OCI-LY3 (cell line): Measurements from ENCODE around the gene EXOC4.

ENCODE experiments used
- EZH2phosphoT487 ChIP-seq: fragments of 200-600 bp; shearing (Covaris generic); IDR thresholded peaks from 2 replicates; pipeline ENCODE4 v1.6.1; 2018; ENCODE audit warnings: antibody characterized with exemption, mixed run types, low read depth
- TF ChIP-seq, protein P1 (sequence below): fragments of 200-600, 300-600 bp; sonication (generic); IDR thresholded peaks from 2 replicates; pipeline ENCODE4 v1.5.1; 2014; ENCODE audit warnings: antibody characterized with exemption, low read length, low read depth

DNA sequence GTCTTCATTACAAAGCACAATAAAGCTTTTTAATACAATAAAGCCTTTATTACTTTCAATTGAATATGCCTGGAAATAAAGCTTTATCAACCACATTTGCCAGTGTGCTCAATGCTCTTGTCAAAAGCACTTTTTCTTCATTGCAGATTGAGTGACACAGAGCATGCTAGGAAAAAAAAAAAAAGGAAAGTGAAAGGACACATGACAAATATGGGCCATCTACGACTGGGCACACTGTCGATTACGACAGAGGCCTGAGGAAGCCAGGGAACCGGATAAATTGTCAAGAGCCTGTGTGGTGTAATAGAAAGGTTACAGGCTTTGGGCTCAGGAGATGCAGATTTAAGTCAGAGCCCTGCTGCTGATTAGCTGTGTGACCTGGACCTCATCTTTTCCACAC lies 789.4 kb downstream of the EXOC4 start:
- TF ChIP-seq, protein P1, sequence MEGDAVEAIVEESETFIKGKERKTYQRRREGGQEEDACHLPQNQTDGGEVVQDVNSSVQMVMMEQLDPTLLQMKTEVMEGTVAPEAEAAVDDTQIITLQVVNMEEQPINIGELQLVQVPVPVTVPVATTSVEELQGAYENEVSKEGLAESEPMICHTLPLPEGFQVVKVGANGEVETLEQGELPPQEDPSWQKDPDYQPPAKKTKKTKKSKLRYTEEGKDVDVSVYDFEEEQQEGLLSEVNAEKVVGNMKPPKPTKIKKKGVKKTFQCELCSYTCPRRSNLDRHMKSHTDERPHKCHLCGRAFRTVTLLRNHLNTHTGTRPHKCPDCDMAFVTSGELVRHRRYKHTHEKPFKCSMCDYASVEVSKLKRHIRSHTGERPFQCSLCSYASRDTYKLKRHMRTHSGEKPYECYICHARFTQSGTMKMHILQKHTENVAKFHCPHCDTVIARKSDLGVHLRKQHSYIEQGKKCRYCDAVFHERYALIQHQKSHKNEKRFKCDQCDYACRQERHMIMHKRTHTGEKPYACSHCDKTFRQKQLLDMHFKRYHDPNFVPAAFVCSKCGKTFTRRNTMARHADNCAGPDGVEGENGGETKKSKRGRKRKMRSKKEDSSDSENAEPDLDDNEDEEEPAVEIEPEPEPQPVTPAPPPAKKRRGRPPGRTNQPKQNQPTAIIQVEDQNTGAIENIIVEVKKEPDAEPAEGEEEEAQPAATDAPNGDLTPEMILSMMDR, result no peak
- no peak for TF ChIP-seq EZH2phosphoT487
